Heart left ventricle (tissue), 16 donors: ENCODE measurements around the gene PLAU. TPM values are rescaled to one million over a fixed set of nuclear protein-coding genes. Genes with fewer than 3 reads are reported as not detected.

Source experiments
- ATAC-seq, 4 donors: fragments of 200-7000 bp; cut with Tn5 transposase; one replicate each; pipeline ENCODE4 v1.9.1; 2020 to 2022; ENCODE audit warnings: moderate library complexity in 4 of 4, mild to moderate bottlenecking in 3 of 4, moderate number of reproducible peaks in 1 of 4
- DNase-seq, 5 donors: peaks; one replicate each; pipeline ENCODE4 v3.0.0-alpha.2; 2020
- H3K27ac ChIP-seq, 12 donors: fragments of 200-600 bp; sonication (generic) in 4 of 12; one replicate each; pipeline versions ENCODE4 v1.5.0 to v1.8.0; 2016 to 2022; ENCODE audit warnings: mild to moderate bottlenecking in 2 of 12
- H3K27me3 ChIP-seq, 9 donors: fragments of 200-600 bp; sonication (generic) in 2 of 9; one replicate each; pipeline versions ENCODE4 v1.5.1 to v1.8.0; 2016 to 2022; ENCODE audit warnings: mild to moderate bottlenecking in 3 of 9
- H3K36me3 ChIP-seq, 9 donors: fragments of 200-600 bp; sonication (generic) in 2 of 9; one replicate each; pipeline versions ENCODE4 v1.5.0 to v1.8.0; 2018 to 2022; ENCODE audit warnings: mild to moderate bottlenecking in 2 of 9
- H3K4me1 ChIP-seq, 12 donors: fragments of 200-600 bp; sonication (generic) in 4 of 12; one replicate each; pipeline versions ENCODE4 v1.5.0 to v1.8.0; 2016 to 2022; ENCODE audit warnings: mild to moderate bottlenecking in 3 of 12
- H3K4me3 ChIP-seq, 12 donors: fragments of 200-600 bp; sonication (generic) in 4 of 12; one replicate each; pipeline versions ENCODE4 v1.5.0 to v1.8.0; 2017 to 2022; ENCODE audit warnings: mild to moderate bottlenecking in 9 of 12, moderate library complexity in 4 of 12
- H3K9me3 ChIP-seq, 12 donors: fragments of 200-600 bp; sonication (generic) in 4 of 12; one replicate each; pipeline versions ENCODE4 v1.5.0 to v1.8.0; 2016 to 2022; ENCODE audit warnings: mild to moderate bottlenecking in 1 of 12
- POLR2A ChIP-seq, 2 donors: fragments of 450-650 bp; IDR thresholded peaks; one replicate each; pipeline ENCODE4 v1.6.1; 2017; ENCODE audit warnings: antibody characterized with exemption in 2 of 2, mild to moderate bottlenecking in 2 of 2, moderate library complexity in 2 of 2
- WGBS, 4 donors: extraction: QIAGEN DNeasy Blood & Tissue Kit in 2 of 4; methylation state at CpG; one replicate each; pipeline versions ENCODE4 v1.1.5 to v1.1.7; 2013 to 2018; 5-methylcytosine and 5-hydroxymethylcytosine counted together
- intact Hi-C, 10 donors: fragments of 100-400 bp; cut with DNase I; formaldehyde crosslinking; loops; one replicate each; pipeline versions ENCODE4 v1.11.1 to v1.14.2; 2022
- polyA plus RNA-seq, 2 donors: library from polyadenylated mRNA; stranded (reverse); fragments of 200-250 nt; gene quantifications; one replicate each; pipeline ENCODE4 v1.2.3, GENCODE V29; 2013
- total RNA-seq, 9 donors: library from RNA; depleted of rRNA in 2 of 9; stranded (reverse); fragments of >200 nt in 2 of 9; fragmentation: NEBNext Ultra II Directional in 3 of 9; extraction: Animal tissue kit (Norgen Biotek cat#: 25700) in 3 of 9; gene quantifications; one replicate each; pipeline versions ENCODE4 v1.1.0 to v1.2.4, GENCODE V29; 2016 to 2023
- TF ChIP-seq, protein P1 (sequence below), 12 donors: fragments of 200-600 bp; sonication (generic) in 4 of 12; IDR thresholded peaks; one replicate each; pipeline versions ENCODE4 v1.5.0 to v1.8.0; 2018 to 2022; ENCODE audit warnings: antibody characterized with exemption in 12 of 12, mild to moderate bottlenecking in 5 of 12
- donor health status: ischemic (EF 13 %, LVEDD 7.1; RV severe dilation, severe dysfunction).
- donor health status: healthy with polysubstance abuse.
- donor health status: DM: no; HTN: yes; CAD: no.
- donor health status: DM: no; HTN: no; CAD: no.
- donor health status: ischemic (EF 25% LVEDD 6.9; RV normal size, moderate dysfunction).
- donor health status: ischemic (EF 25% LVEDD 5.7; RV mildly dilated, moderate dysfunction).
- donor health status: healthy.
- donor health status: DM: yes; HTN: yes; CAD: no.
- donor health status: ischemic (EF 35%, LVEDD 5.7; RV mildly dilated, moderate dysfunction).
- donor health status: nonischemic (EF 11% LVEDD 7.7; RV severe dilation, severe dysfunction).
- donor health status: DM: yes; HTN: yes; CAD: no.
- donor health status: PGD.
- donor health status: ischemic (EF 29% LVEDD 5.4; RV normal size, mild dysfunction).
- donor health status: nonischemic (EF 23%, LVEDD 6.1; RV moderate dilation, normal function).

The PLAU gene
- total and polyA plus RNA-seq, 11 donors: 3.3 to 68.1 (median 10.3) TPM

DNA sequence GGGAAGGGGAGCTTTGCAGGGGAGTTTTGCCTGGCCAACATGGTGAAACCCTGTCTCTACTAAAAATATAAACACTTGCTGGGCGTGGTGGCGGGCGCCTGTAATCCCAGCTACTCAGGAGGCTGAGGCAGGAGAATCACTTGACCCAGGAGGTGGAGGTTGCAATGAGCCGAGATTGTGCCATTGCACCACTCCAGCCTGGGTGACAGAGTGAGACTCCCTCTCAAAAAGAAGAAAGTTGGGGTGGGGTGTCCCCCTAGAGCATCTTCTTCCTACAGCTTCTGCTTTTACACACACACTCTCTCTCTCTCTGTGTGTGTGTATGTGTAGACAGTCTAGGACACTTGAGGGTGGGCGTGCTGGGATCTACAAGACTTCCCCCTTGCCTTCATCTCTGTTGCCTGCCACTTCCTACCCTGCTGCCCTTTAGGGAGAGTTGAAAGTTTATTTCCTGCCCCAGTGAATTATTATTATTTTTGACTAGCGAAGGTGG, 21.7 kb downstream of the PLAU start:
- TF ChIP-seq, protein P1, sequence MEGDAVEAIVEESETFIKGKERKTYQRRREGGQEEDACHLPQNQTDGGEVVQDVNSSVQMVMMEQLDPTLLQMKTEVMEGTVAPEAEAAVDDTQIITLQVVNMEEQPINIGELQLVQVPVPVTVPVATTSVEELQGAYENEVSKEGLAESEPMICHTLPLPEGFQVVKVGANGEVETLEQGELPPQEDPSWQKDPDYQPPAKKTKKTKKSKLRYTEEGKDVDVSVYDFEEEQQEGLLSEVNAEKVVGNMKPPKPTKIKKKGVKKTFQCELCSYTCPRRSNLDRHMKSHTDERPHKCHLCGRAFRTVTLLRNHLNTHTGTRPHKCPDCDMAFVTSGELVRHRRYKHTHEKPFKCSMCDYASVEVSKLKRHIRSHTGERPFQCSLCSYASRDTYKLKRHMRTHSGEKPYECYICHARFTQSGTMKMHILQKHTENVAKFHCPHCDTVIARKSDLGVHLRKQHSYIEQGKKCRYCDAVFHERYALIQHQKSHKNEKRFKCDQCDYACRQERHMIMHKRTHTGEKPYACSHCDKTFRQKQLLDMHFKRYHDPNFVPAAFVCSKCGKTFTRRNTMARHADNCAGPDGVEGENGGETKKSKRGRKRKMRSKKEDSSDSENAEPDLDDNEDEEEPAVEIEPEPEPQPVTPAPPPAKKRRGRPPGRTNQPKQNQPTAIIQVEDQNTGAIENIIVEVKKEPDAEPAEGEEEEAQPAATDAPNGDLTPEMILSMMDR (IDR thresholded peaks at IDR 0.05): no peak
- no peak for TF ChIP-seq POLR2A (IDR thresholded peaks at IDR 0.05)
- intact Hi-C loops: loop anchor here in 1 of 10 donors (2.0 kb wide), 1 partner anchor 22 kb away; the partner anchor contains the start of gene PLAU

DNA sequence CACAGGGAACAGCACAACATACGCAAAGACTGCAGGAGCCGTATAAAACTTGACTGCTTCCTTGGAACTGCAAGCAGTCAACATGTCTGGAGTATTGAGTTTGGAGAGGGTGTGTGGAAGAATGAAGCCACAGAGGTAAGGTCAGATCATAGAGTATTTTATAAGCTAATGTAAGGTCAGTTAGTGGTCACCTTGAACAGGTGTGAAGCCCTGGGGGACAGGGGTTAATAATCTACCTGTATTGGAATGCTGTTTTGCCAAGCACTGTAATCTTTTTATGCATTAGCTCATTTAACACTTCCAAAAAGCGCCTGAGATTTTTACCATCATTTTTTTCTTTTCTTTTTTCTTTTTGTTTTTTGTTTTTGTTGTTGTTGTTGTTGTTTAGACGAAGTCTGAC, 23.1 kb downstream of the PLAU start:
- peaks cover 0 to 43% (median 24%) of the 10 kb centered on the region in 12 donors for H3K4me1 ChIP-seq
- WGBS, 4 donors: 91 to 96% (median 93%) methylated on average over 4 of the region's 4 CpGs
- no peaks in the 10 kb centered on the region for H3K9me3 ChIP-seq
- no peaks in the 10 kb centered on the region for H3K36me3 ChIP-seq
- DNase-seq (no peak), ATAC-seq (no peak)
- no peak overlapping the region for H3K27ac ChIP-seq
- H3K27me3 ChIP-seq: no peaks in the 10 kb centered on the region
- intact Hi-C loops: loop anchor here in 2 of 10 donors (2.0 kb wide), 1 partner anchor 23 kb away; the partner anchor contains the start of gene PLAU (in 2 of the 2)
- H3K4me3 ChIP-seq: no peak overlapping the region
- no peak for TF ChIP-seq POLR2A (IDR thresholded peaks at IDR 0.05)

More for the DNA sequence above, 21.7 kb downstream of the PLAU start:
- Histone ChIP-seq H3K36me3 (no peaks in the 10 kb centered on the region), H3K4me1 (peaks cover 0 to 30% (median 18%) of the 10 kb centered on the region in 12 donors), H3K27ac (peak overlapping the region in 1 of 12 donors; percentile 27), H3K9me3 (no peaks in the 10 kb centered on the region), H3K27me3 (no peaks in the 10 kb centered on the region), H3K4me3 (no peak overlapping the region)
- WGBS, 4 donors: 93 to 97% (median 96%) methylated on average over 6 of the region's 6 CpGs
- no peak for ATAC-seq
- no peak for DNase-seq

DNA sequence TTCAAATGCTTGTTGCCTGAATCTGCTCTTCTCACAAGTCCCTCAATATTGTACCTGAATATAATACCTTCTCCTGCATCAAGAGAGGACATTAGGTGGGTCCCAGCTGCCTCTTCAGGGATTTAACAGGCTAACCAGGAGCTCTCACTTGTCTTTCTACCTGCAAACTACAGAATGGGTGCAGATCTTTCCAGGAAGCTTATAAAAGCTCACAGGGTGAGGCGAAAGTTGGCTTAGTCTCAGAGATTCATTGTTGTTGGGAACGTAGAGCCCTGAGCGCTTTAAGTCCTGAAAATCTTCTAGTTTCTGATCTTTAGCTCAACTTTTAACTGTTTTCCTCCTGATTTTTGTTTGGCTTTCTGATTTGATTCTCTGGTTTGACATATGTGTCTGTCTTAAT, 25.0 kb downstream of the PLAU start:
- ATAC-seq (no peak), DNase-seq (no peak)
- H3K4me3 ChIP-seq: no peak overlapping the region
- 60 to 77% (median 69%) methylated on average over 3 of the region's 3 CpGs for WGBS, 4 donors
- intact Hi-C loops: loop anchor here in 3 of 10 donors (2.0 kb wide), 2 partner anchors 25 to 27 kb away; partner anchors contain the start of gene PLAU (in 2 of the 3)
- no peak for TF ChIP-seq POLR2A (IDR thresholded peaks at IDR 0.05)
- TF ChIP-seq, protein P1 (IDR thresholded peaks at IDR 0.05): no peak
- no peaks in the 10 kb centered on the region for H3K9me3 ChIP-seq
- no peaks in the 10 kb centered on the region for H3K27me3 ChIP-seq
- H3K36me3 ChIP-seq: no peaks in the 10 kb centered on the region
- peak overlapping the region in 9 of 12 donors; percentile 6 to 85 (median 52) for H3K27ac ChIP-seq
- H3K4me1 ChIP-seq: peaks cover 0 to 54% (median 34%) of the 10 kb centered on the region in 12 donors

DNA sequence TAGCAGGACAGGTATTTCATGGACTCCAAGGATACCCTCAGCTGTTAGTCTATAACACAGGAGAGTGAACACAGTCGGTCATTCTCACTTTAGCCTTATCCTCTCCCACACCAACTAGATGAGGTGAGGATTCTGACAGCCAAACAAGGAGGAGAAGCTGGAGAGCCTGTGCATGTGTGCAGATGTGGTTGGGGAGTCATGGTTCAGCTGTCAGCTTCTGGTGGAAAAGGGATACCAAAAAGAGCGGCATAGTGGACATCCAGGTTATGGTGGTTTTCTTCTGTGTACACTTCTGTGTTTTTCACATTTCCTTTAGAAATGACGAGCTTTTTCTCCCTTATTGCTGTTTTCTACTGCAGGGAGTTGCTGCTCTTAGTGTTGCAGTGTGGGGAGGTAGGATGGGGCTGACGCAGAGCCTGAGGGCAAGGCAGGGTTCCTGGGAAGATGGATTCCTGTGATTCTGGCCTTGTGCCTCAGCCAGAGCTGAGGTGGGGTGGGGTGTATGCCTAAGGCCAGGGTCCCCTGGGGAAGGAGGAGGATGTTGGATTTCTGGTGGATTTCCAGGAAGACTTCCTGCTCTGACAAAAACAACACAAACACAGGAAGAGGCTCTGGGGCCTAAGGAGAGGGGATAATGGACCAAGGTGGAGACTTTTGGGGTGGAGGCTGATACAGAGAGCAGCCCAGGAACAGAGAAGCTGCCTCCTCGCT, 26.6 kb downstream of the PLAU start:
- H3K4me3 ChIP-seq: no peak overlapping the region
- intact Hi-C loops: loop anchor here in 1 of 10 donors (2.0 kb wide), 1 partner anchor 29 kb away; no protein-coding TSS in a partner anchor
- no peak for TF ChIP-seq POLR2A (IDR thresholded peaks at IDR 0.05)
- TF ChIP-seq, protein P1 (IDR thresholded peaks at IDR 0.05): no peak
- 53 to 66% (median 59%) methylated on average over 5 of the region's 5 CpGs for WGBS, 4 donors
- H3K27me3 ChIP-seq: no peaks in the 10 kb centered on the region
- peak in 4 of 5 donors; percentile 74 to 80 (median 74) for DNase-seq
- H3K27ac ChIP-seq: peak overlapping the region; percentile 56 to 90 (median 82)
- H3K9me3 ChIP-seq: no peaks in the 10 kb centered on the region
- H3K4me1 ChIP-seq: peaks cover 0 to 57% (median 35%) of the 10 kb centered on the region in 12 donors
- peak; percentile 45 to 88 (median 73) for ATAC-seq
- no peaks in the 10 kb centered on the region for H3K36me3 ChIP-seq
